Astrocyte of the hippocampus (primary cell): ENCODE data around the gene MAP7D1.
A peak's percentile ranks its signal among the peaks of the same experiment; 100 is the strongest.
"Not testable (repeated sequence)": the region's sequence is repeated elsewhere in the genome, so short reads cannot be mapped to it uniquely, and the experiment has no call there.

Source experiments
- DNase-seq: peaks from one replicate; pipeline ENCODE4 v3.0.0; 2011; ENCODE audit warnings: low read depth, low spot score

The MAP7D1 gene

GRCh38 chr1:36203554-36204346, 47.8 kb downstream of the MAP7D1 start:
- DNase-seq: peak; percentile 85

- DNase-seq: peak; percentile 60
Measured at GRCh38 chr1:36204347-36204909, 48.5 kb downstream of the MAP7D1 start.

- DNase-seq: no peak
Measured at GRCh38 chr1:36206323-36206858, 50.4 kb downstream of the MAP7D1 start.

- DNase-seq: peak; percentile 96
Measured at GRCh38 chr1:36207339-36207738, 51.4 kb downstream of the MAP7D1 start.

- no peak for DNase-seq
Measured at GRCh38 chr1:36208978-36209703, 53.2 kb downstream of the MAP7D1 start.

GRCh38 chr1:36211307-36211706, 55.3 kb downstream of the MAP7D1 start:
- DNase-seq: no peak

- DNase-seq: no peak
Measured at GRCh38 chr1:36211841-36212240, 55.9 kb downstream of the MAP7D1 start.

GRCh38 chr1:36212782-36213181, 56.8 kb downstream of the MAP7D1 start:
- DNase-seq: no peak

- peak; percentile 68 for DNase-seq
Measured at GRCh38 chr1:36217670-36218069, 61.7 kb downstream of the MAP7D1 start.

GRCh38 chr1:36221901-36222300, 65.9 kb downstream of the MAP7D1 start:
- DNase-seq: not testable (repeated sequence)

- DNase-seq: no peak
Measured at GRCh38 chr1:36222481-36223380, 66.8 kb downstream of the MAP7D1 start.

- peak; percentile 58 for DNase-seq
Measured at GRCh38 chr1:36223381-36223995, 67.5 kb downstream of the MAP7D1 start.

- peak; percentile 100 for DNase-seq
Measured at GRCh38 chr1:36223996-36224536, 68.1 kb downstream of the MAP7D1 start, which contains the start of gene THRAP3. THRAP3 (plus strand) TSS chr1:36224443; CDS start chr1:36282564, 58,121 bp downstream.

GRCh38 chr1:36224537-36225282, 68.8 kb downstream of the MAP7D1 start:
- DNase-seq: peak; percentile 92

GRCh38 chr1:36225283-36225899, 69.4 kb downstream of the MAP7D1 start:
- DNase-seq: no peak

GRCh38 chr1:36230279-36230678, 74.3 kb downstream of the MAP7D1 start:
- DNase-seq: not testable (repeated sequence)
